ENCODE measurements around the gene FAM222A.

Gene FAM222A

DNA sequence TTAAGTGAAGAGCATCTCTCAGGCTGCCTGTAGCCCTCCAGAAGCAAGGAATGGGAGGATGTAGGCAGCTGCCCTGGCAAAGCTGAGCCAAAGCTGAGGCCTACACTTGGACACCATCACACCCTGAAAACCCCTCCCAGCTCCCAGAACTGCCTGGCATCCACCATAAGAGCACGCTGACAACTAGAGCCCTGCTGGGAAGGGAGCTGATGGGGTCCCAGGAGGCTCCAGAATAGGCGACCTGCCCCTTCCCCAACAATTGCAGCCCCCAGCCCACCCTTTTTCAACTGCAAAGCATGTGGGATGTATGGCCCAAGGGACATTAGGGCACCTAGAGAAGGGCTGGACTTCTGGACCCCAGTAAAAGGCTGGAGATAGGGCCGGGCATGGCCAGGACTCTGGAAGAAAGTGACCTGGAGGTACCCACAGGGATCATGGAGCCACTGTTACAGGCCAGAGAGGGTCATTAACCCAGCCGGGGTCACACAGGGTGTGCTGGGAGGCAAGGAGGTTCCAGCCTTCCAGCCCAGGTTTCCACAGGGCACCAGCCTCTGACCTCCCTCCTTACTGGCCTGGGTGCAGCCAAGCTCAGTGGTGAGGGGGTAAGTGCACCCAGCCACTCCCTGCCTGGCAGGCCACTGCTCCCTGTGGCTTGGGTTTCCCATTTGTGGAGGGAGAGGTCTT is 27.8 kb downstream of the FAM222A start:
- TF ChIP-seq ZC3H10 (CRISPR knock-in tag; IDR thresholded peaks at IDR 0.05) (no peak), PPARA (CRISPR knock-in tag; IDR thresholded peaks at IDR 0.05; ENCODE audit: borderline replicate concordance) (no peak), ZFP3 (CRISPR knock-in tag; IDR thresholded peaks at IDR 0.05) (no peak), TOX (CRISPR knock-in tag; IDR thresholded peaks at IDR 0.05; ENCODE audit: borderline replicate concordance) (no peak), ARNTL (CRISPR knock-in tag; IDR thresholded peaks at IDR 0.05; ENCODE audit: borderline replicate concordance, low read depth) (no peak), ZNF70 (CRISPR knock-in tag; IDR thresholded peaks at IDR 0.05) (no peak), BACH2 (CRISPR knock-in tag; IDR thresholded peaks at IDR 0.05; ENCODE audit: borderline replicate concordance) (no peak), CSDC2 (CRISPR knock-in tag; IDR thresholded peaks at IDR 0.05) (no peak), ISL1 (CRISPR knock-in tag; IDR thresholded peaks at IDR 0.05) (no peak), GLIS3 (CRISPR knock-in tag; IDR thresholded peaks at IDR 0.05) (no peak), ESRRG (CRISPR knock-in tag; IDR thresholded peaks at IDR 0.05) (no peak)
- TF ChIP-seq, protein P1, sequence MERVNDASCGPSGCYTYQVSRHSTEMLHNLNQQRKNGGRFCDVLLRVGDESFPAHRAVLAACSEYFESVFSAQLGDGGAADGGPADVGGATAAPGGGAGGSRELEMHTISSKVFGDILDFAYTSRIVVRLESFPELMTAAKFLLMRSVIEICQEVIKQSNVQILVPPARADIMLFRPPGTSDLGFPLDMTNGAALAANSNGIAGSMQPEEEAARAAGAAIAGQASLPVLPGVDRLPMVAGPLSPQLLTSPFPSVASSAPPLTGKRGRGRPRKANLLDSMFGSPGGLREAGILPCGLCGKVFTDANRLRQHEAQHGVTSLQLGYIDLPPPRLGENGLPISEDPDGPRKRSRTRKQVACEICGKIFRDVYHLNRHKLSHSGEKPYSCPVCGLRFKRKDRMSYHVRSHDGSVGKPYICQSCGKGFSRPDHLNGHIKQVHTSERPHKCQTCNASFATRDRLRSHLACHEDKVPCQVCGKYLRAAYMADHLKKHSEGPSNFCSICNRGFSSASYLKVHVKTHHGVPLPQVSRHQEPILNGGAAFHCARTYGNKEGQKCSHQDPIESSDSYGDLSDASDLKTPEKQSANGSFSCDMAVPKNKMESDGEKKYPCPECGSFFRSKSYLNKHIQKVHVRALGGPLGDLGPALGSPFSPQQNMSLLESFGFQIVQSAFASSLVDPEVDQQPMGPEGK (CRISPR knock-in tag; IDR thresholded peaks at IDR 0.05; ENCODE audit: borderline replicate concordance), result no peak
- TF ChIP-seq, protein P2, sequence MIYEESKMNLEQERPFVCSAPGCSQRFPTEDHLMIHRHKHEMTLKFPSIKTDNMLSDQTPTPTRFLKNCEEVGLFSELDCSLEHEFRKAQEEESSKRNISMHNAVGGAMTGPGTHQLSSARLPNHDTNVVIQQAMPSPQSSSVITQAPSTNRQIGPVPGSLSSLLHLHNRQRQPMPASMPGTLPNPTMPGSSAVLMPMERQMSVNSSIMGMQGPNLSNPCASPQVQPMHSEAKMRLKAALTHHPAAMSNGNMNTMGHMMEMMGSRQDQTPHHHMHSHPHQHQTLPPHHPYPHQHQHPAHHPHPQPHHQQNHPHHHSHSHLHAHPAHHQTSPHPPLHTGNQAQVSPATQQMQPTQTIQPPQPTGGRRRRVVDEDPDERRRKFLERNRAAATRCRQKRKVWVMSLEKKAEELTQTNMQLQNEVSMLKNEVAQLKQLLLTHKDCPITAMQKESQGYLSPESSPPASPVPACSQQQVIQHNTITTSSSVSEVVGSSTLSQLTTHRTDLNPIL (CRISPR knock-in tag; IDR thresholded peaks at IDR 0.05; ENCODE audit: low read depth), result no peak
- TF ChIP-seq, protein P3, sequence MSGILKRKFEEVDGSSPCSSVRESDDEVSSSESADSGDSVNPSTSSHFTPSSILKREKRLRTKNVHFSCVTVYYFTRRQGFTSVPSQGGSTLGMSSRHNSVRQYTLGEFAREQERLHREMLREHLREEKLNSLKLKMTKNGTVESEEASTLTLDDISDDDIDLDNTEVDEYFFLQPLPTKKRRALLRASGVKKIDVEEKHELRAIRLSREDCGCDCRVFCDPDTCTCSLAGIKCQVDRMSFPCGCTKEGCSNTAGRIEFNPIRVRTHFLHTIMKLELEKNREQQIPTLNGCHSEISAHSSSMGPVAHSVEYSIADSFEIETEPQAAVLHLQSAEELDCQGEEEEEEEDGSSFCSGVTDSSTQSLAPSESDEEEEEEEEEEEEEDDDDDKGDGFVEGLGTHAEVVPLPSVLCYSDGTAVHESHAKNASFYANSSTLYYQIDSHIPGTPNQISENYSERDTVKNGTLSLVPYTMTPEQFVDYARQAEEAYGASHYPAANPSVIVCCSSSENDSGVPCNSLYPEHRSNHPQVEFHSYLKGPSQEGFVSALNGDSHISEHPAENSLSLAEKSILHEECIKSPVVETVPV (CRISPR knock-in tag; IDR thresholded peaks at IDR 0.05), result no peak
- TF ChIP-seq, protein P4, sequence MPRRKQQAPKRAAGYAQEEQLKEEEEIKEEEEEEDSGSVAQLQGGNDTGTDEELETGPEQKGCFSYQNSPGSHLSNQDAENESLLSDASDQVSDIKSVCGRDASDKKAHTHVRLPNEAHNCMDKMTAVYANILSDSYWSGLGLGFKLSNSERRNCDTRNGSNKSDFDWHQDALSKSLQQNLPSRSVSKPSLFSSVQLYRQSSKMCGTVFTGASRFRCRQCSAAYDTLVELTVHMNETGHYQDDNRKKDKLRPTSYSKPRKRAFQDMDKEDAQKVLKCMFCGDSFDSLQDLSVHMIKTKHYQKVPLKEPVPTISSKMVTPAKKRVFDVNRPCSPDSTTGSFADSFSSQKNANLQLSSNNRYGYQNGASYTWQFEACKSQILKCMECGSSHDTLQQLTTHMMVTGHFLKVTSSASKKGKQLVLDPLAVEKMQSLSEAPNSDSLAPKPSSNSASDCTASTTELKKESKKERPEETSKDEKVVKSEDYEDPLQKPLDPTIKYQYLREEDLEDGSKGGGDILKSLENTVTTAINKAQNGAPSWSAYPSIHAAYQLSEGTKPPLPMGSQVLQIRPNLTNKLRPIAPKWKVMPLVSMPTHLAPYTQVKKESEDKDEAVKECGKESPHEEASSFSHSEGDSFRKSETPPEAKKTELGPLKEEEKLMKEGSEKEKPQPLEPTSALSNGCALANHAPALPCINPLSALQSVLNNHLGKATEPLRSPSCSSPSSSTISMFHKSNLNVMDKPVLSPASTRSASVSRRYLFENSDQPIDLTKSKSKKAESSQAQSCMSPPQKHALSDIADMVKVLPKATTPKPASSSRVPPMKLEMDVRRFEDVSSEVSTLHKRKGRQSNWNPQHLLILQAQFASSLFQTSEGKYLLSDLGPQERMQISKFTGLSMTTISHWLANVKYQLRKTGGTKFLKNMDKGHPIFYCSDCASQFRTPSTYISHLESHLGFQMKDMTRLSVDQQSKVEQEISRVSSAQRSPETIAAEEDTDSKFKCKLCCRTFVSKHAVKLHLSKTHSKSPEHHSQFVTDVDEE (CRISPR knock-in tag; IDR thresholded peaks at IDR 0.05), result no peak
- no peak for ATAC-seq

DNA sequence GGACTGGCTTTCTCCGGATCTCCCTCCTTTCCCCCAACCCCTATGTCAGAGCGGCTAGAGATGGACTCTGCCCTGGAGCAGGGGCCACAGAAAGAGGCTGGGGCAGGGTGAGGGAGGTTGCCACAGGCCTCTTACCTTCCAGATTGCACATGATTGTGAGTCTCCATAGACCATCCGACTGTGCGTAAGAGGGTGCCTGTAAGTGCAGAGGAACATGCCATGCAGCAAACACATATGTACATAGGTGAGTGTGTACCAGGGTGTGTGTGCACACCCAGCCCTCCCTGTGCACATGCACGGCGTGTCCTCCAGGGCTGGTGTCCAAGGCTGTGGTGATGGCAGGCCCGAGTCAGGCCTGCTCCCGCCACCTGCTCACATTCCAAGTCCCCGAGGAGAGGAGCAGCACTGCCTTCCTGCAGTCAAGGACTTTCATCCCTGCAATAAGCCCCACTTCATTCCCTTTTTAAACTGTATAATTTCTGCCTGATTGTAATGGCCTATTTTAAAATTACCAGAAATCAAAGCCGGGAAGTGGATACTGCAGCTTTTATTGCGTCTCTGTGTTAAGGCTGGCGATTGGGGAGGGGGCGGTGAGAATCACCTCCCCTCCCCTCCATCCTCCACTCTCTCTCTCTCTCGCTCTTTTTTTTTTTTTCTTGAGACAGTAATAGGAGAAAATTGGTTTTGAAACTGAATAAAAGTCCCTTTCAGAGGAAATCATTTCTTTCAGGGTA is 28.5 kb downstream of the FAM222A start:
- TF ChIP-seq RARB (CRISPR knock-in tag; IDR thresholded peaks at IDR 0.05) (no peak), ZFP3 (CRISPR knock-in tag; IDR thresholded peaks at IDR 0.05) (no peak), TOX (CRISPR knock-in tag; IDR thresholded peaks at IDR 0.05; ENCODE audit: borderline replicate concordance) (no peak), TCF4 (CRISPR knock-in tag; IDR thresholded peaks at IDR 0.05; ENCODE audit: borderline replicate concordance) (no peak)
- TF ChIP-seq, protein P1 (CRISPR knock-in tag; IDR thresholded peaks at IDR 0.05; ENCODE audit: borderline replicate concordance), result no peak
- ATAC-seq, result no peak

DNA sequence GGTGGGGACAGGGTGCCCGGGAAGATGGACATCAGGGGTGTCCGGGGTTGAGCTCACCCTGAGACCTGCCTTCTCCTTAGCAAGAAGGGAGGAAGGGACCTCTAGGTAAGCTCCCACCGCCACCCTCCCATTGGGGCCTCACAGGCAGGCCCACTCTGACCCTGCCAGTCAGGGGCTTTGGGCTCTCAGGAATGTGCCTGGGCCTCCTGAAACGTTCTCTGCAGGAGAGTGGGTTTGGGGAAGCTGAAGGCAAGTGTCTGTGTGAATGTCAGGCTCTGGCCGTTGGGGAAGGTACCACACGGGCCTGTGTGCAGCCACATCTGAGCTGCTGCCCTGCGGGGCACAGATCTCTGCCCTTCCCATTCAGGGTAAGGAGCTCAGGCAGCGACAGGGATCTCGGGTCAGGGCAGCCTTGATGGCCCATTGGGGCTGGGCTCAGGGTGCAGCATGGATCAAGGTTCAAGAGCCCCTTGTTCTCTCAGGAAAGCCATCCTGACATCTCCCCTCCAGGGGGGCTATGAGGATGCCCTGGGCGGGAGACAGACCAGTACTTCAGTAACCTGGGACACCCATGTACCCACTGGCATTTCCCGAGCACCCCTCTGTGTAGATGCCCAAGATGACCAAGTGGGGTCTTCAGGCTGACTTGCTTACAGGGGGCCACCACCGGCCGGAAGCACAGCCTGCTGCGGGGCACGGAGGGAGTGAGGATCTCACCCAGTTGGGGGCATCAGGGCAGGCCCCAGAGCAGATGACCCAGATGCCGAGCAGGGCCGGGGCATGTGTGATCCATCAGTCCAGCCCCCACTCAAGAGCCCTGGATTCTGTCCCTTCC is 29.7 kb downstream of the FAM222A start:
- ATAC-seq, result no peak
- TF ChIP-seq SNAI2 (CRISPR knock-in tag; IDR thresholded peaks at IDR 0.05), result no peak
- TF ChIP-seq ZFP30 (CRISPR knock-in tag; IDR thresholded peaks at IDR 0.05), result no peak
- no peak for TF ChIP-seq OSR1 (CRISPR knock-in tag; IDR thresholded peaks at IDR 0.05)
- TF ChIP-seq ZNF70 (CRISPR knock-in tag; IDR thresholded peaks at IDR 0.05), result no peak
- TF ChIP-seq ZC3H10 (CRISPR knock-in tag; IDR thresholded peaks at IDR 0.05), result no peak
- no peak for TF ChIP-seq ZFP3 (CRISPR knock-in tag; IDR thresholded peaks at IDR 0.05)
- TF ChIP-seq ZNF8 (CRISPR knock-in tag; IDR thresholded peaks at IDR 0.05), result no peak
- TF ChIP-seq, protein P4 (CRISPR knock-in tag; IDR thresholded peaks at IDR 0.05), result no peak

Data from SK-N-SH treated with all-trans-retinoic acid at 6 μM for 48 hours (cell line).